GM12891 (cell line): ENCODE data around the gene C4orf51.

Source experiments
- PAX5 ChIP-seq: IDR thresholded peaks from 2 replicates; pipeline ENCODE4 v1.6.1; 2011; ENCODE audit warnings: low read length, moderate library complexity, mild to moderate bottlenecking; ENCODE audit not compliant: insufficient read depth, severe bottlenecking
- POLR2A ChIP-seq: IDR thresholded peaks from 2 replicates; pipeline ENCODE4 v1.6.1; 2011; ENCODE audit warnings: low read depth, low read length, control low read depth
- POLR2AphosphoS5 ChIP-seq: IDR thresholded peaks from 2 replicates; pipeline ENCODE4 v1.6.1; 2011; ENCODE audit warnings: low read depth, low read length, control low read depth
- TAF1 ChIP-seq: IDR thresholded peaks from 2 replicates; pipeline ENCODE4 v1.6.1; 2011; ENCODE audit warnings: low read depth, low read length, control low read depth

- TF ChIP-seq POLR2A, result no peak
- TF ChIP-seq POLR2AphosphoS5, result no peak
- no peak for TF ChIP-seq PAX5
- TF ChIP-seq TAF1, result no peak
These were observed 86.3 kb downstream of the C4orf51 start for GRCh38 chr4:145766273-145766672.
